ENCODE results near the gene RASA2.

Gene RASA2

GRCh38 chr3:141651409-141651808 is 164.6 kb downstream of the RASA2 start:
- no peak for DNase-seq
- Histone ChIP-seq H3K27me3 (replicated peaks) (no peaks in the 10 kb centered on the region), H3K36me3 (replicated peaks) (no peaks in the 10 kb centered on the region), H3K27ac (no peak overlapping the region), H3K4me3 (ENCODE audit: low read depth, low read length) (no peak overlapping the region)
- in situ Hi-C loops (cut with HindIII; ENCODE audit: low pct_ligation_motif_present, low sequenced_read_pairs) = no loop called here
- no peak for TF ChIP-seq CTCF (IDR thresholded peaks at IDR 0.05; ENCODE audit: low read depth, low read length, missing control alignments)

- H3K27ac ChIP-seq = no peak overlapping the region
- no peaks in the 10 kb centered on the region for H3K36me3 ChIP-seq (replicated peaks)
- in situ Hi-C loops (cut with HindIII; ENCODE audit: low pct_ligation_motif_present, low sequenced_read_pairs) = no loop called here
- no peak for DNase-seq
- no peak overlapping the region for H3K4me3 ChIP-seq (ENCODE audit: low read depth, low read length)
- no peaks in the 10 kb centered on the region for H3K27me3 ChIP-seq (replicated peaks)
- TF ChIP-seq CTCF (IDR thresholded peaks at IDR 0.05; ENCODE audit: low read depth, low read length, missing control alignments) = no peak
Measured at GRCh38 chr3:141652349-141652748, 165.5 kb downstream of the RASA2 start.

GRCh38 chr3:141653847-141654246 is 167.0 kb downstream of the RASA2 start:
- no peak for TF ChIP-seq CTCF (IDR thresholded peaks at IDR 0.05; ENCODE audit: low read depth, low read length, missing control alignments)
- H3K27ac ChIP-seq = no peak overlapping the region
- H3K4me3 ChIP-seq (ENCODE audit: low read depth, low read length) = no peak overlapping the region
- H3K36me3 ChIP-seq (replicated peaks) = no peaks in the 10 kb centered on the region
- H3K27me3 ChIP-seq (replicated peaks) = peaks cover 2% of the 10 kb centered on the region
- DNase-seq = no peak
- in situ Hi-C loops (cut with HindIII; ENCODE audit: low pct_ligation_motif_present, low sequenced_read_pairs) = no loop called here

GRCh38 chr3:141655801-141656200 is 169.0 kb downstream of the RASA2 start:
- no peak for TF ChIP-seq CTCF (IDR thresholded peaks at IDR 0.05; ENCODE audit: low read depth, low read length, missing control alignments)
- no peak for DNase-seq
- no peak overlapping the region for H3K27ac ChIP-seq
- in situ Hi-C loops (cut with HindIII; ENCODE audit: low pct_ligation_motif_present, low sequenced_read_pairs) = no loop called here
- no peak overlapping the region for H3K4me3 ChIP-seq (ENCODE audit: low read depth, low read length)
- no peaks in the 10 kb centered on the region for H3K36me3 ChIP-seq (replicated peaks)
- H3K27me3 ChIP-seq (replicated peaks) = peaks cover 2% of the 10 kb centered on the region

GRCh38 chr3:141656771-141657170 is 169.9 kb downstream of the RASA2 start:
- Histone ChIP-seq H3K27me3 (replicated peaks) (peaks cover 2% of the 10 kb centered on the region), H3K36me3 (replicated peaks) (no peaks in the 10 kb centered on the region), H3K4me3 (ENCODE audit: low read depth, low read length) (no peak overlapping the region), H3K27ac (no peak overlapping the region)
- in situ Hi-C loops (cut with HindIII; ENCODE audit: low pct_ligation_motif_present, low sequenced_read_pairs) = no loop called here
- DNase-seq = peak; percentile 58
- no peak for TF ChIP-seq CTCF (IDR thresholded peaks at IDR 0.05; ENCODE audit: low read depth, low read length, missing control alignments)

- H3K4me3 ChIP-seq (ENCODE audit: low read depth, low read length) = no peak overlapping the region
- H3K27ac ChIP-seq = no peak overlapping the region
- no peaks in the 10 kb centered on the region for H3K36me3 ChIP-seq (replicated peaks)
- TF ChIP-seq CTCF (IDR thresholded peaks at IDR 0.05; ENCODE audit: low read depth, low read length, missing control alignments) = no peak
- DNase-seq = no peak
- H3K27me3 ChIP-seq (replicated peaks) = peaks cover 2% of the 10 kb centered on the region
- in situ Hi-C loops (cut with HindIII; ENCODE audit: low pct_ligation_motif_present, low sequenced_read_pairs) = no loop called here
Measured at GRCh38 chr3:141657516-141657915, 170.7 kb downstream of the RASA2 start.
